GM13976 (cell line): Measurements from ENCODE around the gene CDH12.
"Not testable (repeated sequence)": the region's sequence is repeated elsewhere in the genome, so short reads cannot be mapped to it uniquely, and the experiment has no call there.

ENCODE experiments used
- DNase-seq: peaks from one replicate; pipeline ENCODE4 v3.0.0; 2012; ENCODE audit warnings: low spot score
- in situ Hi-C: fragments of 300-500 bp; cut with MboI; formaldehyde crosslinking; loops from one replicate; pipeline ENCODE4 v1.12.0; 2022; ENCODE audit warnings: low sequenced_read_pairs, mixed read lengths, inconsistent platforms; ENCODE audit not compliant: unreplicated experiment
- TF ChIP-seq, protein P1 (sequence below): IDR thresholded peaks from 2 replicates; pipeline ENCODE4 v1.5.1; 2012; ENCODE audit warnings: borderline replicate concordance, mild to moderate bottlenecking; ENCODE audit not compliant: insufficient read depth; ENCODE audit errors: extremely low read depth, missing control alignments, control extremely low read depth

The CDH12 gene

DNA sequence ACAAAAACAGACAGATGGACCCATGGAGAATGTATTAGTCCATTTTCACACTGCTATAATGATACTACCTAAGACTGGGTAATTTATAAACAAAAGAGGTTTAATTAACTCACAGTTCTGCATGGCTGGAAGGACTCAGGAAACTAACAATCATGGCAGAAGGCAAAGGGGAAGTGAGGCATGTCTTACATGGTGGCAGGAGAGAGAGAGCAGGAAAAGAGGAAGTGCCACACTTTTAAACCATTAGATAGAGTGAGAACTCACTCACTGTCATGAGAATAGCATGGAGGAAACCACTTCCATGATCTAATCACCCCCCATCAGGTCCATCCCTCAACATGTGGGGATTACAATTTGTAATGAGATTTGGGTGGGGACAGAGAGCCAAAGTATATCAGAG, 808.9 kb downstream of the CDH12 start:
- DNase-seq, result no peak
- in situ Hi-C loops, result no loop called here
- TF ChIP-seq, protein P1, sequence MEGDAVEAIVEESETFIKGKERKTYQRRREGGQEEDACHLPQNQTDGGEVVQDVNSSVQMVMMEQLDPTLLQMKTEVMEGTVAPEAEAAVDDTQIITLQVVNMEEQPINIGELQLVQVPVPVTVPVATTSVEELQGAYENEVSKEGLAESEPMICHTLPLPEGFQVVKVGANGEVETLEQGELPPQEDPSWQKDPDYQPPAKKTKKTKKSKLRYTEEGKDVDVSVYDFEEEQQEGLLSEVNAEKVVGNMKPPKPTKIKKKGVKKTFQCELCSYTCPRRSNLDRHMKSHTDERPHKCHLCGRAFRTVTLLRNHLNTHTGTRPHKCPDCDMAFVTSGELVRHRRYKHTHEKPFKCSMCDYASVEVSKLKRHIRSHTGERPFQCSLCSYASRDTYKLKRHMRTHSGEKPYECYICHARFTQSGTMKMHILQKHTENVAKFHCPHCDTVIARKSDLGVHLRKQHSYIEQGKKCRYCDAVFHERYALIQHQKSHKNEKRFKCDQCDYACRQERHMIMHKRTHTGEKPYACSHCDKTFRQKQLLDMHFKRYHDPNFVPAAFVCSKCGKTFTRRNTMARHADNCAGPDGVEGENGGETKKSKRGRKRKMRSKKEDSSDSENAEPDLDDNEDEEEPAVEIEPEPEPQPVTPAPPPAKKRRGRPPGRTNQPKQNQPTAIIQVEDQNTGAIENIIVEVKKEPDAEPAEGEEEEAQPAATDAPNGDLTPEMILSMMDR, result no peak

DNA sequence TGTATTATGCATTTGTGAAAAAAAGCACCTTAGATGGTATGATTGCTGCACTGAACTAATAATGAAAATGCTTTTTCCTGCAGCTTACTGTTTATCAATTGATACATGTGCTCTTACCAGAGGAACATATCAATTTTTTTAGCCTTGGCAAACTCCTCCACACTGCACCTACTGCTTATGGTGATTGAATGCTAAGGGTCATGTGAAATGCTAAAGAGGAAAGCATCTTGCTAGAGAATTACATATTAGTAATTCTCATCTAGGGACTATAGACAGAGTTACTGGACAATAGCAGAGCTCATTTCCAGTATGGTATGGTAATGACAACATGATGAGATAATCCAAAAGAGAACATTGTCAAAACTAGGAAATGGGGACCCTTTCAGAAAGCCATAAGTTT, 817.1 kb downstream of the CDH12 start:
- no peak for DNase-seq
- in situ Hi-C loops, result no loop called here
- TF ChIP-seq, protein P1, result no peak

DNA sequence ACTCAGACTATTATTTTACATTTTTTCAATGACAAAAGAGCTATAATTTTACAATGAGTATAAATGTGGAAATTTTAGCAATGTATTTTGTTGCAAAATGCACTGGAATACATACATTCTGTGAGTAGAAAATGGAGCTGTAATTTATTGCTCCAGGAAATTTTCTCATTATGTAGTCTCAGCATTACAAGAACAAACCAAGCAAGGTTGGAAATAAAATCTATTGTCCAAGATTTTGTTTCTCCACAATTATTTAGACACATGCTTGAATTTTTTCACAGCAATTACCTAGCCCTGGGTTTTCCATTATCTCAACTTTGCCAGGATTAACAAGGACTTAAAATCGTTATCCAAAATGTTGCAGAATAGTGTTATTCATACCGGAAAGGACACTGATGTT, 820.1 kb downstream of the CDH12 start:
- DNase-seq, result no peak
- in situ Hi-C loops, result no loop called here
- TF ChIP-seq, protein P1, result no peak

DNA sequence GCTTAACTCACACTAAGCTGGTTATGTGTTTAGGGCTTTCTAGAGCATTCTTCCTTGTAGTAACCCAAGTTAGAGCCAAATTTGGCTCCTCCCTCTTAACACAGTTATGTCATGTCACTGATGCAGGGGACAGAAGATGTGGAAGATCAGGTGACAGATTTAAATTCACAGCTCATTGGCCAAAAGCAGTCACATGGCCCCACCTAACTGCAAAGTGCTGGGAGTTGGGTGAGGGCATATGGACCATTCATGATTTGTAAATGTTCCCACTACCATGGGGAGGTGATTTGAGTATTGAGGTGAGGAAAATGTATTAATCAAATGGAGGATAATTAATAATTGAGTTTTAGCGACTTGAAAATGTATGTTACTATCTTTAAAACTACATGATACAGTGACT, 829.4 kb downstream of the CDH12 start:
- TF ChIP-seq, protein P1, result no peak
- no peak for DNase-seq
- in situ Hi-C loops, result no loop called here

DNA sequence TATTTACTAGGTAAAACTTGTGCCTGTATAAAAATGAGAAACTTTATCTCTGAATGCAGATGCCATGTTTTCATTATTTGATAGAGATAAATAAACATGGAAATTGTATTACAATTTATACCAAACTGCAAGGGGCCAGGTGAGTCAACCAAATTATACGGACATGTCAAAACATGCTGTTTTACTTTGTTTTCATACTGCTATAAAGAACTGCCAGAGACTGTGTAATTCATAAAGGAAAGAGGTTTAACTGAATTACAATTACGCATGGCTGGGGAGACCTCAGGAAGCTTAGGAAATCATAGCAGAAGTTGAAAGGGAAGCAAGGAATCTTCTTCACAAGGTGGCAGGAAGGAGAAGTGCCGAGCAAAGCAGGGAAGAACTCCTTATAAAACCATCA, 840.3 kb downstream of the CDH12 start:
- DNase-seq, in situ Hi-C loops: not testable (repeated sequence)

DNA sequence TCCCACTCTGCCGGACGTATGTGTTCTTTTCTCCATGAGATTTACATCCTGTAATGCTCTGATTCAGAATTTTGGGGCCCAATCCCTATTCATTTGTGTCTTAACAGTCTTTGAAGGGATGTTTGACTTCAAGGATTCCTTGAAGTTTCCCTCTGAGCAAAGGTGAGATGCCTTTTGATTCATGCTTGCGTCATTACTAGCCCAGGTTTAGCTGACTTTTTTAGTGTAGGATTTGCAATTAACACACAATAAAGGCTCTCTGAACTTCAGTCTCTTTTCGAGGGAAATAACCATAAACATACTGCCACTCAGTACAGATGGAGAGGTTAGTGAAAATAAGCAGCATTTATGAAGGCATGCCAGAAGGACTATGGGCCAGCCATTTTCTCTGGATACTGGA, 842.3 kb downstream of the CDH12 start:
- in situ Hi-C loops, DNase-seq: not testable (repeated sequence)

DNA sequence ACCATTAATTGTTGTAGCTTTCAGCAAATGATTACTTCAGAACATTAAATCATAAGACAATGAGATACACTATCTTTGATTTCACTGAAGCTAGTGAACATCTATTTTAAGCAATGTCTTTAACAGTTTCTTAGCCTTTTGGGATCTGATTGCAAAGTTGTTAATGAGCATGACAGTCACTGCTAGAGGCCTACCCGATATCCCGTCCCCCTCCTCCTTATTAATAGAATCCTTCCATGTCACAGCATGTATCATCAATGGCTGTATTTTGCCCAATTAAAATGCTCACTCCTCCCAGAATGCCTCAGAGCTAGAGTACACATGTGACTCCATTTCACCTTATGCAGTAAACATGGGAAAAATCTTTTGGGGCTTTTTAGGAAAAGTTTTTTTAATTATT, 852.0 kb downstream of the CDH12 start:
- DNase-seq, in situ Hi-C loops: not testable (repeated sequence)

DNA sequence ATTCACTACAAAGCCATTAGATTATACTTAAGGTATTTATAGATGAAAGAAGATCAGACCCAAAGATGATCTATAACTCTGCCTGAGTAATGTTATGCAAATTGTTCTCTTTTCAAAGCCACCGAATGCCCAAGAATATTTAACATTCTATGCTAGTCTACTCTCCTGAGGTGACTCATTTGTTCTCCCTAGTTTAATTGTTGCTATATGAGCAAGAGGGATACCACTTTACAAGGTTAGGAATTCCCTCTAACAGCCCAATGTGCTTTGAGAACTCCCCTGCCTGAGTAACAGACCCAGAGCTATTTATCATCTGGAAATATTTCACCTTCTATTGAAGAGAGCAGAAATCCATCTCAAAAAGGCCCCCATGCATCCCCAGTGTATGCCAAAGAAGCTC, 867.3 kb downstream of the CDH12 start:
- DNase-seq, in situ Hi-C loops: not testable (repeated sequence)

DNA sequence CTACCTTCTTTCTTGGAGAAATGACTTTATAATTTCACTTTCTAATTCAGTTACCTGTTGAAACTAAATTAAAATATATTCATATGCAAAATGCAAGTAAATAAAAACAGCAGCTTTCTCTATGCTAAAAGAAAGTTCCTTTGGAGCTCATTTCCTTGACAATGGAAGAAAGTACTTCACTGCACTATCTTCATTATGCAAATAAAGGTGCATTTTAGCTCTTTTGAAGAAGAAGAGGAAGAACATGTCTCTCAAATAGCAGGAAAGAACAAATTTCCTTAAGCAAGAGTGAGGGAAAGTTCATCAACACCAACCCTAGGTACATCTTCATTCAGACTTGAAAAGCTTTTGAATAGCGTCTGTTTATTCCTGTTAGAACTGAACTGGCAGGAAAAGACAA, 901.6 kb downstream of the CDH12 start:
- in situ Hi-C loops, DNase-seq: not testable (repeated sequence)

DNA sequence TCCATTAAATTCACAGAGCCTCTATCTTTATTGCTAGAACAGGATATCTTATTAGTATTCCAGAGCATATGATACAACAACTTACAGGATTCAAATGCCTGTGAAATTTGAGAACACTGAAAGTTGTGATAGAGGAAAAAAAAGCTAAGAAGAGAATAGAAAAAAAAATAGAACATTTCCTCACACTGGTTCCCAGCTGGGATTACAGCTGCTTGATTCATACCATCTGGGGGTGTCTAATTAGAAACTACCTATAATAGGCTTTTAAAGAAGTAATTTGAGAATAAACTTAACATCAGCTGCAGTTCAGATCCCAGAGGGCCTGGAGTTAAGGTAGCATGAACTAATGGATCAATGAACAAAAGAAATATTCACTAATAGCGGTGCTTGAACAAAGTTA, 922.0 kb downstream of the CDH12 start:
- TF ChIP-seq, protein P1, result no peak
- no peak for DNase-seq
- in situ Hi-C loops, result no loop called here
